ENCODE results near the gene PC. TPM values are rescaled to one million over a fixed set of nuclear protein-coding genes. Genes with fewer than 3 reads are reported as not detected.

PC gene
- total RNA-seq, 4 donors from 2014 or later, result 154 to 535 (median 195) TPM

- no peak for TF ChIP-seq CTCF (IDR thresholded peaks at IDR 0.05; ENCODE audit: low read depth)
Measured at GRCh38 chr11:66862559-66863037, 95.6 kb downstream of the PC start.

DNA sequence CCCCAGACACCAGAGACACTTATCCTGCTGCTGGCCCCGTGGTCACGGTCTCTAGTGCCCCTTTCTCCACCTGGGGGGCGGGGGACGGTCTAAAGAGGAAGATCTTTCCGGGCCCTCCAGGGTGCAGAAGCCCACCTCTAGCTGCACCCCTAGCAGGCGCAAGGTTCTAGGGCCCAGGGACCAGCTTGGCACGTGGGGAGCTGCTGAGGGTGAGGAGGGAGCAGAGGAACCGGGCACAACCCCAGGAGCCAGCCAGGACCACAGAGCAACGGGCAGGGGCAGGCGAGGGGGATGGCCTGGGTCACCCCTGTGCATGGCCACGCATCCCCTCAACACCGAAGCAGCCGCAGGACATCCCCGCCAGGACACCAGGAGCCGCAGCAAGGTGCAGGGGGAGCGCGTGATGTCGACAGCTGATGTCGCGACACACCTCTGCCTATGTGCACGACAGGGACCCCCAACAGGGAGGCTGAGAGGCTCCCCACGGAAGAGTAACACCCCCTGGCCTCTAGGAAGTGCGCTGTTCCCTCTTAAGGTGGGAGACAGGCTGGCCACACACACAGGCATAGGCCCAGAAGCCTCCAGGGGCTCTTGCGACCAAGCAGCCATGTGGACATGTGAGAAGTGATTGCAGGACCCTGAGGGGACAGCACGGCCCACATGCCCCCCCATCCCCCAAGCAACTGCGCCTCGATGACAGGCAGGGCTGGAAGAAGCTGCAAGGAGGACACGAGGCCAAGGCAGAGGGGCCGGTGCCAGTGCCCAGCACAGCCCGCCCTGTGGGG, 96.2 kb downstream of the PC start:
- no peak for TF ChIP-seq CTCF (IDR thresholded peaks at IDR 0.05; ENCODE audit: low read depth)

GRCh38 chr11:66861038-66861773, 97.0 kb downstream of the PC start:
- no peak for TF ChIP-seq CTCF (IDR thresholded peaks at IDR 0.05; ENCODE audit: low read depth)

GRCh38 chr11:66860449-66860831, 97.7 kb downstream of the PC start:
- TF ChIP-seq CTCF (IDR thresholded peaks at IDR 0.05; ENCODE audit: low read depth), result no peak

- no peak for TF ChIP-seq CTCF (IDR thresholded peaks at IDR 0.05; ENCODE audit: low read depth)
Measured at GRCh38 chr11:66859686-66860448, 98.3 kb downstream of the PC start.

DNA sequence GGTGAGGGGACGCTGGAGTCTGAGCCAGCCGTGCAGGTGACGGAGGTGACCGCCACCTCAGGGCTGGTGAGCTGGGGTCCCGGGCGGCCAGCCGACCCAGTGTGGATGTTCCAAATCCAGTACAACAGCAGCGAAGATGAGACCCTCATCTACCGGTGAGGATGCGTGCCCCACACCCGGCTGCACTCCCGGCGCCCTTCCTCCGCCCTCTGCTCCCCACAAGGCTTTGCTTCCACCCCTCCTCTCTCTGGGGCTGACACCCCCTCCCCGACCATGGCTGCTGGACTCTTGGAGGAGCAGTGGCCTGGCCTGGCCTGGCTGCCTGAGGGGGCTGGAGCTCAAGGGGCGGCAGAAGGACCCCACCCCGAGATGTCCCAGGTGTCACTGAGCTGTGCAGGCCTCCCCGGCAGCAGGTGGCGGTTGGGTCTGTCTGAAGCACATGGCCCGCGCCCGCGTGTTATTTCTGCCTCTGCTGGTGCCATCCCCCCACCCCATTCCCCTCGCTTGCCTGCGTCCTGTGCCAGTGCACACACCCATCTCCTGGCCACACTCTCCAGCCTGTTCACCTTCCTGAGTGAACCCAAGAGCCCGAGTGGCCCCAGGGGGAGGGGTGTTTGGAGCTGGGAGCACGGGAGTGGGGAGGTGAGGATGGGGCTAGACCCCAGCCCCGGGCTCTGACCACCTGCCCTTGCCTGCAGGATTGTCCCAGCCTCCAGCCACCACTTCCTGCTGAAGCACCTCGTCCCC, 99.1 kb downstream of the PC start:
- no peak for TF ChIP-seq CTCF (IDR thresholded peaks at IDR 0.05; ENCODE audit: low read depth)

All from subcutaneous adipose tissue (tissue), 4 donors.